HepG2 (cell line): ENCODE results near the gene KRT36. TPM values are rescaled to one million over a fixed set of nuclear protein-coding genes. Genes with fewer than 3 reads are reported as not detected.
A peak's percentile ranks its signal among the peaks of the same experiment; 100 is the strongest.

Source experiments
- ATAC-seq: fragments of 200-7000 bp; cut with Tn5 transposase; 3 replicates; pipeline ENCODE4 v1.9.1; 2020; ENCODE audit warnings: mild to moderate bottlenecking, moderate library complexity
- BruUV-seq: library from RNA; stranded (reverse); fragments of 400-500 nt; replicated peaks from 2 replicates; lab custom pipeline; 2021; lab: Mats Ljungman, UMichigan
- CTCF ChIA-PET: fragments of 300-600 bp; formaldehyde crosslinking; extraction: SDS; loops from one replicate; lab custom pipeline; 2021; ENCODE audit warnings: low total read pairs, inconsistent platforms, low intra/inter-chr PET ratio; lab: Yijun Ruan, JAX
- POLR2A ChIA-PET: fragments of 350-600 bp; sonication (Branson Sonifier 250); formaldehyde crosslinking; loops from one replicate; lab custom pipeline; 2020; ENCODE audit warnings: antibody characterized with exemption, inconsistent platforms; lab: Yijun Ruan, JAX
- DNase-seq: peaks from one replicate; pipeline ENCODE4 v3.0.0-alpha.2; 2015; ENCODE audit warnings: low spot score
- FAIRE-seq: peaks from 3 replicates; lab custom pipeline; 2011; peaks lifted over from hg19 to GRCh38; lab: Jason Lieb, UNC
- H2AFZ ChIP-seq: one replicate; pipeline ENCODE4 v1.6.1; 2011; ENCODE audit warnings: low read length, inconsistent platforms
- H3K27ac ChIP-seq: fragments of 300-600 bp; 3 replicates; pipeline ENCODE4 v1.8.0; 2011; ENCODE audit warnings: mixed run types, mild to moderate bottlenecking, mixed read lengths, low read length, inconsistent platforms; ENCODE audit not compliant: insufficient read depth; ENCODE audit errors: extremely low read length
- H3K27me3 ChIP-seq, 2 experiments: fragments of 200-600 bp in 1 of 2; 2 replicates in 1 of 2; 3 replicates in 1 of 2; pipeline versions ENCODE4 v1.6.0 to v1.8.0; 2011; ENCODE audit warnings: low read length in 2 of 2, mild to moderate bottlenecking in 2 of 2, moderate library complexity in 2 of 2, inconsistent platforms in 1 of 2; ENCODE audit not compliant: insufficient read depth in 2 of 2, control insufficient read depth in 1 of 2
- H3K36me3 ChIP-seq, 2 experiments: fragments of 200-600 bp in 1 of 2; replicated peaks in 1 of 2; 2 replicates in 1 of 2; 3 replicates in 1 of 2; pipeline versions ENCODE4 v1.5.1 to v1.8.0; 2011; ENCODE audit warnings: low read length in 2 of 2, inconsistent platforms in 1 of 2; ENCODE audit not compliant: insufficient read depth in 2 of 2, control insufficient read depth in 1 of 2
- H3K4me1 ChIP-seq: 2 replicates; pipeline ENCODE4 v1.5.1; 2012; ENCODE audit warnings: low read length, inconsistent platforms; ENCODE audit not compliant: insufficient read depth
- H3K4me2 ChIP-seq: 2 replicates; pipeline ENCODE4 v1.6.0; 2011; ENCODE audit warnings: low read depth, low read length, inconsistent platforms
- H3K4me3 ChIP-seq, 3 experiments: fragments of 200-600 bp in 1 of 3; sonication (generic), shearing (Covaris generic) in 1 of 3; replicated peaks in 1 of 3; 2 replicates each; pipeline ENCODE4 v1.5.1; 2011 to 2016; ENCODE audit warnings: low read length in 3 of 3, inconsistent platforms in 2 of 3, low read depth in 2 of 3, mild to moderate bottlenecking in 2 of 3, control low read depth in 1 of 3, mixed read lengths in 1 of 3; ENCODE audit not compliant: insufficient read depth in 1 of 3
- H3K79me2 ChIP-seq: one replicate; pipeline ENCODE4 v1.6.1; 2011; ENCODE audit warnings: low read length, inconsistent platforms; ENCODE audit not compliant: insufficient read depth
- H3K9ac ChIP-seq: 2 replicates; pipeline ENCODE4 v1.6.0; 2011; ENCODE audit warnings: mild to moderate bottlenecking, low read depth, low read length, inconsistent platforms; ENCODE audit not compliant: insufficient read depth
- H3K9me3 ChIP-seq: 2 replicates; pipeline ENCODE4 v1.5.1; 2012; ENCODE audit warnings: mild to moderate bottlenecking, low read length
- H4K20me1 ChIP-seq: 2 replicates; pipeline ENCODE4 v1.6.0; 2011; ENCODE audit warnings: inconsistent platforms, mild to moderate bottlenecking, low read length, moderate library complexity; ENCODE audit not compliant: insufficient read depth
- ARNT ChIP-seq: fragments of 450-650 bp; IDR thresholded peaks from 2 replicates; pipeline ENCODE4 v1.6.1; 2017
- DDIT3 ChIP-seq: sonication (generic); formaldehyde crosslinking; IDR thresholded peaks from 2 replicates; pipeline ENCODE4 v1.4.0; 2020; ENCODE audit warnings: mild to moderate bottlenecking, missing genetic modification reagents
- FOXO4 ChIP-seq: sonication (generic); formaldehyde crosslinking; conservative IDR thresholded peaks from 2 replicates; pipeline ENCODE4 v1.8.1; 2023; ENCODE audit warnings: missing genetic modification reagents
- HOXA9 ChIP-seq: sonication (generic); formaldehyde crosslinking; IDR thresholded peaks from 2 replicates; pipeline ENCODE4 v1.8.1; 2022; ENCODE audit warnings: missing genetic modification reagents, mild to moderate bottlenecking, moderate library complexity, borderline replicate concordance
- MAFK ChIP-seq, 2 experiments: IDR thresholded peaks in 1 of 2; conservative IDR thresholded peaks in 1 of 2; 2 replicates each; pipeline ENCODE4 v1.6.1; 2011; ENCODE audit warnings: improper control_type of control experiment in 2 of 2, low read length in 2 of 2
- MNT ChIP-seq: fragments of 450-650 bp; IDR thresholded peaks from 2 replicates; pipeline ENCODE4 v1.6.1; 2016
- PRDM15 ChIP-seq: sonication (generic); formaldehyde crosslinking; IDR thresholded peaks from 2 replicates; pipeline ENCODE4 v1.4.0; 2020; ENCODE audit warnings: missing genetic modification reagents
- ZBTB33 ChIP-seq: sonication (generic); formaldehyde crosslinking; IDR thresholded peaks from 2 replicates; pipeline ENCODE4 v1.4.0; 2020; ENCODE audit warnings: missing genetic modification reagents
- ZZZ3 ChIP-seq: sonication (generic); formaldehyde crosslinking; IDR thresholded peaks from 2 replicates; pipeline ENCODE4 v1.4.0; 2020; ENCODE audit warnings: missing genetic modification reagents, mild to moderate bottlenecking, borderline replicate concordance
- WGBS: methylation state at CpG from one replicate; pipeline ENCODE4 v1.1.6; 2017; ENCODE audit warnings: low lambda C conversion rate; 5-methylcytosine and 5-hydroxymethylcytosine counted together
- in situ Hi-C: cut with HindIII; loops from 2 replicates; pipeline ENCODE4 v1.10.0; 2017; ENCODE audit warnings: low pct_unique_long_range_greater_than_20kb; ENCODE audit not compliant: extremely low pct_ligation_motif_present
- intact Hi-C: fragments of 100-400 bp; cut with micrococcal nuclease; formaldehyde crosslinking; loops from one replicate; pipeline ENCODE4 v1.10.0; 2022; ENCODE audit not compliant: unreplicated experiment
- polyA plus RNA-seq, 8 experiments: library from polyadenylated mRNA; depleted of rRNA in 3 of 8; stranded (reverse) in 7 of 8; unstranded in 1 of 8; fragments of >200 nt; fragmentation: Illumina TruSeq in 4 of 8; extraction: Trizol in 4 of 8; gene quantifications; 2 replicates each; pipeline versions ENCODE4 v1.2.1 to v1.2.3, GENCODE V29; 2011 to 2016; ENCODE audit warnings: low read depth in 4 of 8, missing spikeins in 1 of 8, mixed read lengths in 1 of 8; ENCODE audit not compliant: insufficient read depth in 1 of 8
- total RNA-seq, 5 experiments: library from RNA; depleted of rRNA; stranded (reverse); fragments of >200 nt; fragmentation: Illumina TruSeq; extraction: Trizol; gene quantifications; 2 replicates each; pipeline ENCODE4 v1.2.3, GENCODE V29; 2016; ENCODE audit warnings: low read depth in 1 of 5

KRT36 gene
- total and polyA plus RNA-seq, 2 of the 13 experiments (the other 11 are each of a cell fraction or from before 2014, with no cell fraction given): not detected

- Histone ChIP-seq H3K9ac (no peak overlapping the region), H3K27me3 (peaks cover 11 to 72% of the 10 kb centered on the region in 2 experiments), H3K4me2 (no peak overlapping the region), H3K36me3 (no peaks in the 10 kb centered on the region), H3K4me1 (peaks cover 10% of the 10 kb centered on the region), H4K20me1 (no peaks in the 10 kb centered on the region), H3K79me2 (no peaks in the 10 kb centered on the region), H3K9me3 (no peaks in the 10 kb centered on the region), H2AFZ (no peak overlapping the region), H3K4me3 (no peak overlapping the region), H3K27ac (no peak overlapping the region)
- in situ Hi-C loops (no loop called here), intact Hi-C loops (no loop called here)
- ChIA-PET CTCF (no interaction called here), POLR2A (interaction anchor here (1.2 kb wide), 1 partner anchor 183 kb away, joined by 3 read pairs; the partner anchor contains the start of gene EIF1)
- DNase-seq: no peak
- ATAC-seq: no peak
- FAIRE-seq: no peak
- 38% methylated on average over 14 of the region's 14 CpGs for WGBS
- no TSS peak for BruUV-seq
- no peak for TF ChIP-seq DDIT3 (CRISPR knock-in tag)
- no peak for TF ChIP-seq MAFK (conservative IDR thresholded peaks at IDR 0.05 in 1 of 2, IDR thresholded peaks at IDR 0.05 in 1 of 2; ENCODE audit: low read length in 2 of 2)
- no peak for TF ChIP-seq ZBTB33
- TF ChIP-seq ZZZ3: no peak
- TF ChIP-seq FOXO4 (CRISPR knock-in tag): no peak
- TF ChIP-seq ARNT: no peak
- no peak for TF ChIP-seq PRDM15
- peak; percentile 63 for TF ChIP-seq MNT
- TF ChIP-seq HOXA9: no peak
Measured at GRCh38 chr17:41505809-41506767, 16.4 kb upstream of the KRT36 start.
